ENCODE measurements around the gene ZNF740. TPM values are rescaled to one million over a fixed set of nuclear protein-coding genes. Genes with fewer than 3 reads are reported as not detected.
A peak's percentile ranks its signal among the peaks of the same experiment; 100 is the strongest.

The ZNF740 gene
- polyA plus RNA-seq, 1 donor (not counting 4 experiments of a cell fraction or from before 2014, with no cell fraction given), result 11.8 TPM

DNA sequence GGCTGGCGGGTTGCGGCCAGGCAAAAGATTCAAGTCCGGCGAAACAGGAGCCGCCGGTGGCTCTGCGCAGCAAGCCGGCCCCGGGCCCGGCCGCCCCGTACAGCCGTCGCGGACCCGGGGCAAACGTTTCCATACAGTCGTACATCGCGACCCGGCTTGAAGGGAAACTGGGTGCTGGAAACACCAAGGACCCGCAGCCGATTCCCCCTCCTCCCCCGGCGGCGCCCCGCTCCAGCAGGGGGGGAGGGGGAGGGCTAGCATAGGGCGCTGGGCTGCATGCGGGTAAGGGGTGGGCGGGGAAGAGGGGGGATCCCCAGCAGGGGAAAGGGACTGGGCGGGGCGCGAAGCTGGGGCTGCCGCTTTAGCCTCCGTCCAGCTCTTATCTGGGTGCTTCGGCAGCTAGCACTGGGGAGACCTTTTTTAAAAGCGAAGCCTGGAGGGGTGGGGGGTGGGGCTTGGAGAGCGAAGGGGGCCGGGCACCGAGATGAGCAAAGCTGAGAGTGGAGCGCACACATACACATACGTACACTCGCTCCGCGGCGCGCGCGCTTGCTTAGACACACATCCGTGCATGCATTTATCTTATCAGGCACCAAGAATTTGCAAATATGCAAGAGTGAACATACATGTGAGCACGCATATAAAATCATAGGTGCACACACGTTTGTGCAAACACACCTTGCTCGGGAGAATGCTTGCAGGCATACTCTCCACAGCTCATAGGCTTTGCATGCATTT lies 39.6 kb downstream of the ZNF740 start:
- Histone ChIP-seq H2AFZ (ENCODE audit: control insufficient read depth, low read length) (peak overlapping the region; percentile 33), H3K36me3 (ENCODE audit: control insufficient read depth in 2 of 2, extremely low read depth in 1 of 2, insufficient read depth in 2 of 2, low read length in 2 of 2) (peaks cover 4 to 11% of the 10 kb centered on the region in 2 experiments), H3K79me2 (ENCODE audit: control insufficient read depth, insufficient read depth, low read length) (peaks cover 27% of the 10 kb centered on the region), H3K4me3 (ENCODE audit: control insufficient read depth in 2 of 3, extremely low read depth in 1 of 3, insufficient read depth in 2 of 3, low read depth in 1 of 3, low read length in 3 of 3) (peak overlapping the region; percentile 56 to 99 (median 95)), H4K20me1 (ENCODE audit: control insufficient read depth, extremely low read depth, insufficient read depth, low read length) (peaks cover 4% of the 10 kb centered on the region), H3K4me1 (ENCODE audit: control insufficient read depth, extremely low read depth, insufficient read depth, low read length) (peaks cover 72% of the 10 kb centered on the region), H3K27me3 (ENCODE audit: control insufficient read depth, extremely low read depth, insufficient read depth, low read length) (no peaks in the 10 kb centered on the region), H3K27ac (ENCODE audit: control insufficient read depth, insufficient read depth, low read length) (peak overlapping the region; percentile 70), H3K9ac (ENCODE audit: control insufficient read depth, extremely low read depth, insufficient read depth, low read length) (peak overlapping the region; percentile 81), H3K9me1 (ENCODE audit: control insufficient read depth, extremely low read depth, insufficient read depth, low read length) (no peaks in the 10 kb centered on the region), H3K4me2 (ENCODE audit: control insufficient read depth, extremely low read depth, insufficient read depth, low read depth, low read length) (peak overlapping the region; percentile 87), H3K9me3 (ENCODE audit: control insufficient read depth, low read depth, low read length) (no peaks in the 10 kb centered on the region)
- no peak for FAIRE-seq
- no peak for DNase-seq (ENCODE audit: low read depth, low spot score)
- no peak for TF ChIP-seq EZH2 (IDR thresholded peaks at IDR 0.05; ENCODE audit: low read length)
- TF ChIP-seq, protein P1, sequence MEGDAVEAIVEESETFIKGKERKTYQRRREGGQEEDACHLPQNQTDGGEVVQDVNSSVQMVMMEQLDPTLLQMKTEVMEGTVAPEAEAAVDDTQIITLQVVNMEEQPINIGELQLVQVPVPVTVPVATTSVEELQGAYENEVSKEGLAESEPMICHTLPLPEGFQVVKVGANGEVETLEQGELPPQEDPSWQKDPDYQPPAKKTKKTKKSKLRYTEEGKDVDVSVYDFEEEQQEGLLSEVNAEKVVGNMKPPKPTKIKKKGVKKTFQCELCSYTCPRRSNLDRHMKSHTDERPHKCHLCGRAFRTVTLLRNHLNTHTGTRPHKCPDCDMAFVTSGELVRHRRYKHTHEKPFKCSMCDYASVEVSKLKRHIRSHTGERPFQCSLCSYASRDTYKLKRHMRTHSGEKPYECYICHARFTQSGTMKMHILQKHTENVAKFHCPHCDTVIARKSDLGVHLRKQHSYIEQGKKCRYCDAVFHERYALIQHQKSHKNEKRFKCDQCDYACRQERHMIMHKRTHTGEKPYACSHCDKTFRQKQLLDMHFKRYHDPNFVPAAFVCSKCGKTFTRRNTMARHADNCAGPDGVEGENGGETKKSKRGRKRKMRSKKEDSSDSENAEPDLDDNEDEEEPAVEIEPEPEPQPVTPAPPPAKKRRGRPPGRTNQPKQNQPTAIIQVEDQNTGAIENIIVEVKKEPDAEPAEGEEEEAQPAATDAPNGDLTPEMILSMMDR (optimal IDR thresholded peaks at IDR 0.05 in 1 of 3, IDR thresholded peaks at IDR 0.05 in 1 of 3, conservative IDR thresholded peaks at IDR 0.05 in 1 of 3; ENCODE audit: extremely low read depth in 1 of 3, insufficient read depth in 2 of 3, low read length in 3 of 3), result no peak
- dilution Hi-C loops (cut with MboI; ENCODE audit: extremely low pct_ligation_motif_present, low sequenced_read_pairs), result no loop called here

DNA sequence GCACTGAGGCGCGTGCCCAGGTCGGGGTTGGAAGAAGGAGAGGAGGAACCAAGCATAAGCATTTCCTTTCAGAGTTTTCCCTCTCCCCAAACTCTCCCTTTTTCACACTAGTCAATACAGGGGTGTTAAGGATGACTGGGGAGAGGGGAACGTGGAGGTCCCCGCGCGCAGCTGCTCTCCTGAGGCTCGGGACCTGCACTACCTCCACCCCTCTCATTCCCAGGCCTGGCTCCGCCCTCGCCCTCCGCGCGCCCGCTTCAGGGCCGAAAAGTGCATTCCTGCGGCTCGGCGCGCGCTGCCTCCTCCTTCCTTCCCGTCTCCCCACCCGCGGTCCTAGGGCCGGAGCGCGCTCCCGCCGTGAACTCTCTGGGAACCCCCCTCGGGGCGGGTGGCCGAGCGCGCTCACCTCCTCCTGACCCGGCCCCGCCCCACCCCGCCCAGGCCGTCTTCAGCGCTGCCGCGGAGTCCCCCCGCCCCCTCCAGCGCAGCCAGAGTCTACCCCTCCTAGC lies 40.2 kb downstream of the ZNF740 start:
- peak overlapping the region; percentile 91 for H3K9ac ChIP-seq (ENCODE audit: control insufficient read depth, extremely low read depth, insufficient read depth, low read length)
- TF ChIP-seq, protein P1 (optimal IDR thresholded peaks at IDR 0.05 in 1 of 3, IDR thresholded peaks at IDR 0.05 in 1 of 3, conservative IDR thresholded peaks at IDR 0.05 in 1 of 3; ENCODE audit: extremely low read depth in 1 of 3, insufficient read depth in 2 of 3, low read length in 3 of 3), result no peak
- no peak for TF ChIP-seq EZH2 (IDR thresholded peaks at IDR 0.05; ENCODE audit: low read length)
- peak overlapping the region; percentile 99 for H3K4me2 ChIP-seq (ENCODE audit: control insufficient read depth, extremely low read depth, insufficient read depth, low read depth, low read length)
- no peaks in the 10 kb centered on the region for H3K9me3 ChIP-seq (ENCODE audit: control insufficient read depth, low read depth, low read length)
- peak overlapping the region; percentile 56 to 99 (median 95) for H3K4me3 ChIP-seq (ENCODE audit: control insufficient read depth in 2 of 3, extremely low read depth in 1 of 3, insufficient read depth in 2 of 3, low read depth in 1 of 3, low read length in 3 of 3)
- H3K36me3 ChIP-seq (ENCODE audit: control insufficient read depth in 2 of 2, extremely low read depth in 1 of 2, insufficient read depth in 2 of 2, low read length in 2 of 2), result peaks cover 0 to 5% of the 10 kb centered on the region in 2 experiments
- dilution Hi-C loops (cut with MboI; ENCODE audit: extremely low pct_ligation_motif_present, low sequenced_read_pairs), result no loop called here
- no peak overlapping the region for H2AFZ ChIP-seq (ENCODE audit: control insufficient read depth, low read length)
- DNase-seq (ENCODE audit: low read depth, low spot score) (no peak), FAIRE-seq (no peak)
- no peaks in the 10 kb centered on the region for H3K27me3 ChIP-seq (ENCODE audit: control insufficient read depth, extremely low read depth, insufficient read depth, low read length)
- H3K9me1 ChIP-seq (ENCODE audit: control insufficient read depth, extremely low read depth, insufficient read depth, low read length), result no peaks in the 10 kb centered on the region
- peaks cover 4% of the 10 kb centered on the region for H4K20me1 ChIP-seq (ENCODE audit: control insufficient read depth, extremely low read depth, insufficient read depth, low read length)
- peaks cover 27% of the 10 kb centered on the region for H3K79me2 ChIP-seq (ENCODE audit: control insufficient read depth, insufficient read depth, low read length)
- H3K27ac ChIP-seq (ENCODE audit: control insufficient read depth, insufficient read depth, low read length), result peak overlapping the region; percentile 94
- H3K4me1 ChIP-seq (ENCODE audit: control insufficient read depth, extremely low read depth, insufficient read depth, low read length), result peaks cover 78% of the 10 kb centered on the region
